ENCODE data around the gene GRM7.

DNA sequence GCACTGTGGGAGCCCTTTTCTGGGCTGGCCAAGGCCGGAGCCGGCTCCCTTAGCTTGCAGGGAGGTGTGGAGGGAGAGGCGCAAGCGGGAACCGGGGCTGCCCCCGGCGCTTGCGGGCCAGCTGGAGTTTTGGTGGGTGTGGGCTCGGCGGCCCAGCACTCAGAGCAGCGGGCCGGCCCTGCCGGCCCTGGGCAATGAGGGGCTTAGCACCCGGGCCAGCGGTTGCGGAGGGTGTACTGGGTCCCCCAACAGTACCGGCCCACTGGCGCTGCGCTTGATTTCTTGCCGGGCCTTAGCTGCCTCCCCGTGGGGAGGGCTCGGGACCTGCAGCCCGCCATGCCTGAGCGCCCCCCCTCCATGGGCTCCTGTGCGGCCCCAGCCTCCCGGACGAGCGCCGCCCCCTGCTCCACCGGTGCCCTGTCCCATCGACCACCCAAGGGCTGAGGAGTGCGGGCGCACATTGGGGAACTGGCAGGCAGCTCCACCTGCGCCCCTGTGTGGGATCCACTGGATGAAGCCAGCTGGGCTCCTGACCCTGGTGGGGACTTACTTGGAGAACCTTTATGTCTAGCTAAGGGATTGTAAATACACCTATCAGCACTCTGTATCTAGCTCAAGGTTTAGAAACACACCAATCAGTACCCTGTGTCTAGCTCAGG is 707.7 kb downstream of the GRM7 start:
- TF ChIP-seq, protein P1, sequence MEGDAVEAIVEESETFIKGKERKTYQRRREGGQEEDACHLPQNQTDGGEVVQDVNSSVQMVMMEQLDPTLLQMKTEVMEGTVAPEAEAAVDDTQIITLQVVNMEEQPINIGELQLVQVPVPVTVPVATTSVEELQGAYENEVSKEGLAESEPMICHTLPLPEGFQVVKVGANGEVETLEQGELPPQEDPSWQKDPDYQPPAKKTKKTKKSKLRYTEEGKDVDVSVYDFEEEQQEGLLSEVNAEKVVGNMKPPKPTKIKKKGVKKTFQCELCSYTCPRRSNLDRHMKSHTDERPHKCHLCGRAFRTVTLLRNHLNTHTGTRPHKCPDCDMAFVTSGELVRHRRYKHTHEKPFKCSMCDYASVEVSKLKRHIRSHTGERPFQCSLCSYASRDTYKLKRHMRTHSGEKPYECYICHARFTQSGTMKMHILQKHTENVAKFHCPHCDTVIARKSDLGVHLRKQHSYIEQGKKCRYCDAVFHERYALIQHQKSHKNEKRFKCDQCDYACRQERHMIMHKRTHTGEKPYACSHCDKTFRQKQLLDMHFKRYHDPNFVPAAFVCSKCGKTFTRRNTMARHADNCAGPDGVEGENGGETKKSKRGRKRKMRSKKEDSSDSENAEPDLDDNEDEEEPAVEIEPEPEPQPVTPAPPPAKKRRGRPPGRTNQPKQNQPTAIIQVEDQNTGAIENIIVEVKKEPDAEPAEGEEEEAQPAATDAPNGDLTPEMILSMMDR (IDR thresholded peaks at IDR 0.05): no peak
- TF ChIP-seq POLR2A (IDR thresholded peaks at IDR 0.05): no peak
